ENCODE results near the gene ZDHHC22. TPM values are rescaled to one million over a fixed set of nuclear protein-coding genes. Genes with fewer than 3 reads are reported as not detected.

The ZDHHC22 gene
- total and polyA plus RNA-seq, 4 donors: 5.6 to 47.3 (median 28.4) TPM

DNA sequence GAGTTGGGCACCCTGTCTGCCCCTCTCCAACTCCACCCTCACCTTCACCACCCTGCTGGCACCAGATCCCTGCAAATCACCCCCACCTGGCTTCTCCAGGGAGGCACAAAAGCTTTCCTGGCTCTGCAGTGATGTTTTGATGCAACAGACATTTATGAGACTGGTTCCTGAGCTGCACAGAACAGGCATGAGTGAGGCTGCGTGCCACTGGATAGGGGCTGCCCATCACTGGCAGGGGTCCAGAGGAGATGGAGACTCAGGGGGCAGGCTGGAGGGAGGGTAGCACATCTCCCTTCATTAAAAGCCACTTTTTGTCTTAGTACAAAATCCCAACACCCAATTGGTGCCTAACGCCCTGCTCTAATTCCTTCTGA lies 17.3 kb upstream of the ZDHHC22 start:
- no peaks in the 10 kb centered on the region for H3K36me3 ChIP-seq (ENCODE audit: control insufficient read depth, insufficient read depth, low read length)
- peaks cover 24% of the 10 kb centered on the region for H3K4me1 ChIP-seq (ENCODE audit: control insufficient read depth, insufficient read depth, low read length)
- no CpG with 5 or more reads among the region's 2 CpGs for WGBS (ENCODE audit: insufficient coverage)
- no peaks in the 10 kb centered on the region for H3K9me3 ChIP-seq (ENCODE audit: control insufficient read depth, insufficient read depth, low read length)
- H3K27me3 ChIP-seq (ENCODE audit: control insufficient read depth, insufficient read depth, low read length): no peaks in the 10 kb centered on the region
- no peak overlapping the region for H3K4me3 ChIP-seq (ENCODE audit: low read depth, low read length)
- peak in 2 of 6 donors; percentile 50 to 85 for DNase-seq (ENCODE audit: low read depth in 4 of 6, low spot score in 6 of 6)
- peak overlapping the region; percentile 42 for H3K27ac ChIP-seq (ENCODE audit: low read depth, low read length)

DNA sequence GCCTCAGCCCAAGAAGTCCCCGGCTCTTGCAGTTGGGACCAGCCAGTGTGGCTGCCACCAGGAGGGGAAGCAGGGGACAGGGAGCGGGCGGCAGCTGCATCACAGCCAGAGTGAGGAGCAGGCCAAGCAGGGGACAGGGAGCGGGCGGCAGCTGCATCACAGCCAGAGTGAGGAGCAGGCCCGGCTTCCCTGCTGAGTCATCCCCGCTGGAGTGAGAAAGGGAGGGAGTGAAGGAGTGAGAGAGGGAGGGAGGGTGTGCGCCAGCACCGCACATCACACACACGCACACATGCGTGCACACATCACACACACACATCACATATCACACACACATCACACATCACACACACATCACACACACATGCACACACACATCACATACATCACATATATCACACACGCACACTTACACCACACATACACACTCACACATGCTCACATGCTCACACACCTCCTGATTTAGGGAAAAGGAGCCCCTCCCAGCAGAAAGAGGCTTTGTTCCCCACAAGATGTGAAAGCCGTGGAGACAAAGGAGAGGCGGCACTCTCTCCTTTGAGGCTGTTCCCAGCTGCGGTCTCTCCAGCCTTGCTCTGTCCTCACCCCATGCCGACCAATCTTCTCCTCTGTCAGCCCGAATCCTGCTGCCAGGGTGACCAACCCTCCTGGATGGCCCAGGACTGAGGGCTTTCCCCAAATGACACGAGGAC lies 16.7 kb upstream of the ZDHHC22 start:
- Histone ChIP-seq H3K27me3 (ENCODE audit: control insufficient read depth, insufficient read depth, low read length) (no peaks in the 10 kb centered on the region), H3K4me1 (ENCODE audit: control insufficient read depth, insufficient read depth, low read length) (peaks cover 24% of the 10 kb centered on the region), H3K27ac (ENCODE audit: low read depth, low read length) (peak overlapping the region; percentile 47), H3K36me3 (ENCODE audit: control insufficient read depth, insufficient read depth, low read length) (no peaks in the 10 kb centered on the region), H3K9me3 (ENCODE audit: control insufficient read depth, insufficient read depth, low read length) (no peaks in the 10 kb centered on the region), H3K4me3 (ENCODE audit: low read depth, low read length) (no peak overlapping the region)
- DNase-seq (ENCODE audit: low read depth in 4 of 6, low spot score in 6 of 6): peak in 3 of 6 donors; percentile 76 to 96 (median 80)
- 6% methylated on average over 16 of the region's 18 CpGs for WGBS (ENCODE audit: insufficient coverage)

DNA sequence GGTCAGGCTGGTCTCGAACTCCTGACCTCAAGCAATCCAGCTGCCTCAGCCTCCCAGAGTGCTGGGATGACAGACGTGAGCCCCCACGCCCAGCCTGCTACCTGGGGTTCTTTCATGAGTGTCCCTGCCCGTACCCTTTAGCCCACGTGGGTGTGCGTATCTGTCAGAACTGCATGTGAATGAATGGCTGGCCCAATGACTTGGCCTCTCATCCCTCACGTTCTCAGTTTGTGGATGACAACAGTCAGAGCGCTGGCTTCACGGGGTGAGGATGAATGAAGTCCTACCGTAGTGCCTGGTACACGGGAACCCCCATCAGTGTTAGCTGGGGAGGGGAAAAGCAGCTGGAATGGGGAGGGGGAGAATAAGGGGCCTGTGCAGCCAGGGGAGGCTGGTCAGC lies 16.1 kb upstream of the ZDHHC22 start:
- Histone ChIP-seq H3K9me3 (ENCODE audit: control insufficient read depth, insufficient read depth, low read length) (no peaks in the 10 kb centered on the region), H3K4me3 (ENCODE audit: low read depth, low read length) (no peak overlapping the region), H3K4me1 (ENCODE audit: control insufficient read depth, insufficient read depth, low read length) (peaks cover 24% of the 10 kb centered on the region), H3K27me3 (ENCODE audit: control insufficient read depth, insufficient read depth, low read length) (no peaks in the 10 kb centered on the region), H3K27ac (ENCODE audit: low read depth, low read length) (peak overlapping the region; percentile 47), H3K36me3 (ENCODE audit: control insufficient read depth, insufficient read depth, low read length) (no peaks in the 10 kb centered on the region)
- no peak for DNase-seq (ENCODE audit: low read depth in 4 of 6, low spot score in 6 of 6)
- 43% methylated on average over 10 of the region's 11 CpGs for WGBS (ENCODE audit: insufficient coverage)

DNA sequence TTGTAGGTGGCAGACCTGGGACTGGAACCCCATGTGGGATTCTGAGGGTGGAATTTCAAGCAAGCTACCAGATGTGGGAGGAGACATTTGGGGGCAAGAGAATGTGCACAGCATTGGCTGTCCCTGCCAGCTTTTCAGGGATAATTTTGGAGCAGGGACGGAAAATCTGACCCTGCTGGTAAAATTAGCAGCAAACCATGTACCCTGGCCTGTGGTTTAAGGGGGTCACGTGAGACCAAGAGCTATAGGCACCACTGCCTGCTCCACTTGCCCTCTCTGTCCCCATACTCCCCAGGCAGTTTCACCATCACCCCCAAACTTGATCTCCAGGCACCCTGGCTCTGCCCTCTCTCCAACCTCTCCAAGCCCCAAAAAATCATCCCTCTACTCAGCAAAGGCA lies 13.5 kb upstream of the ZDHHC22 start:
- WGBS (ENCODE audit: insufficient coverage): 69% methylated on average over 2 of the region's 2 CpGs
- no peak for DNase-seq (ENCODE audit: low read depth in 4 of 6, low spot score in 6 of 6)

DNA sequence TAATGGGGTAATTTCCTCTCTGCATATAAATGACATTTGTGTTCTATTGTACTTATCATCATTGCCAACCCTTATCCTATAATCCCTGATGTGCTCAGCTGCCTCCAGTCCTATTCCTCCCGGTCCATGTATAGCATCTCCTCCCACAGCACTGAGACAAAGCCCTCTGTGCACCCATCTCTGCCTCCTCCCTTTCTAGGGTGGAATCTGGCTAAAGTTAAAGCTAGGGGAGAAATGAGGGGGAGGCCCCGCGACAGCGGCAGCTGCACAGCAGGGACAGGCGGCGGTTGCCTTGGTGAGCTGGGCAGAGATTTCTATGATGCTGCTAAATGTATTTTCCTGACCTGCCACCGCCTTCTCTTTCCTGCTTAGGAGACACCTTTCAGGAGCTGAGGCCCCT lies 12.8 kb upstream of the ZDHHC22 start:
- Histone ChIP-seq H3K27me3 (ENCODE audit: control insufficient read depth, insufficient read depth, low read length) (no peaks in the 10 kb centered on the region), H3K4me3 (ENCODE audit: low read depth, low read length) (no peak overlapping the region), H3K36me3 (ENCODE audit: control insufficient read depth, insufficient read depth, low read length) (no peaks in the 10 kb centered on the region), H3K9me3 (ENCODE audit: control insufficient read depth, insufficient read depth, low read length) (no peaks in the 10 kb centered on the region), H3K27ac (ENCODE audit: low read depth, low read length) (no peak overlapping the region), H3K4me1 (ENCODE audit: control insufficient read depth, insufficient read depth, low read length) (peaks cover 30% of the 10 kb centered on the region)
- 12% methylated on average over 3 of the region's 7 CpGs for WGBS (ENCODE audit: insufficient coverage)
- DNase-seq (ENCODE audit: low read depth in 4 of 6, low spot score in 6 of 6): peak in 1 of 6 donors; percentile 69

More for the DNA sequence above, 13.5 kb upstream of the ZDHHC22 start:
- Histone ChIP-seq H3K36me3 (ENCODE audit: control insufficient read depth, insufficient read depth, low read length) (no peaks in the 10 kb centered on the region), H3K4me3 (ENCODE audit: low read depth, low read length) (no peak overlapping the region), H3K4me1 (ENCODE audit: control insufficient read depth, insufficient read depth, low read length) (peaks cover 30% of the 10 kb centered on the region), H3K9me3 (ENCODE audit: control insufficient read depth, insufficient read depth, low read length) (no peaks in the 10 kb centered on the region), H3K27ac (ENCODE audit: low read depth, low read length) (no peak overlapping the region), H3K27me3 (ENCODE audit: control insufficient read depth, insufficient read depth, low read length) (no peaks in the 10 kb centered on the region)

DNA sequence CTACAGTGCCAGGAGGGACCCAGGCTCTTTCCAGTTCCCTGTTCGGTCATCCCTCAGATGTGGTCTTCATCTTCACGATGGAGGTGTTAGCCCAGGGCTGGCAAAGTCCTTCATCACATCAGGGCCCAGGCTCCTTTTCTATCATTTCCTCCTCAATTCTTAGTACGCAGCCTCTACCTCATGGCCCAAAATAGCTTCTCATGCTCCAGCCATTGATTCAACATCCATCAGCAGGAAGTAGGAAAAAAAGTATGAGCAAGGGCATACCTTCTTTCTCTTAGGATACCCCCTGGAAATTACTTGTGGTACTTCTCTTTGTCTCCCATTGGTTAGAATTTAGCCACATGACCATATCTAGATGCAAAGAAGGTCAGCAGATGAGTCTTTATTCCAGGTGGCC lies 12.2 kb upstream of the ZDHHC22 start:
- no peak for DNase-seq (ENCODE audit: low read depth in 4 of 6, low spot score in 6 of 6)
- WGBS (ENCODE audit: insufficient coverage): 83% methylated on average over 2 of the region's 3 CpGs
- H3K27ac ChIP-seq (ENCODE audit: low read depth, low read length): no peak overlapping the region
- no peaks in the 10 kb centered on the region for H3K27me3 ChIP-seq (ENCODE audit: control insufficient read depth, insufficient read depth, low read length)
- no peak overlapping the region for H3K4me3 ChIP-seq (ENCODE audit: low read depth, low read length)
- H3K36me3 ChIP-seq (ENCODE audit: control insufficient read depth, insufficient read depth, low read length): no peaks in the 10 kb centered on the region
- peaks cover 26% of the 10 kb centered on the region for H3K4me1 ChIP-seq (ENCODE audit: control insufficient read depth, insufficient read depth, low read length)
- H3K9me3 ChIP-seq (ENCODE audit: control insufficient read depth, insufficient read depth, low read length): no peaks in the 10 kb centered on the region

DNA sequence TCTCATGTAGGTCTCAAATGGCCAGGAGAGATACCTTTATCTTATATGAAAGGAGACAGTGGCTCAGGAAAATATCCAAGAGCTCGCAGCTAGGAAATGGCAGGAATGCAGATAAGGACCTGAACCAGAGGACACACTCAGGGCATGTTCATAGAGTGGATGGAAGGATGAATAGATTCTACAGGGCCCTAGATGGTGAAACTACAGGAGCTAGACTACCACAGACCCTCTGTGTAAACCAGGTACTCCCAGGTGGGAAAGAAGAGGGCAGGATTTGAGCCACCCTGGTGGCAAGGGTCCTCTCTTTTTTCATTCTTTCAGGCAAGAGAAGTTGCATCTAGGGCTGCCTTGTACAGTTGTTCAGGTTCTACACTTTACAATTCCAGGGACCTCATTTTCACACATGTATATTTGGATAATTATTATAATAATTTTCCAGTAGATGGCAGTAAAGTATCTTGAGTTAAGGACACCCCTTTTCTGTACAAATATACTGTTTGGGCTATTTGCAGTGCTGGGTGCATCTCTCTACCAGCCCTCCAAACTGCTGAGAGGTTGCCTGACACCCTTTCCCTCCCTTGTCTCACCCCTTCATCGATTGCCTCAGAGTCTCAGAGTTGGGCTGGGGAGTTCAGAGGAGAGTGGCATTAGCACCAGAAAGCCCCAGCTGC lies 10.5 kb upstream of the ZDHHC22 start:
- no peaks in the 10 kb centered on the region for H3K27me3 ChIP-seq (ENCODE audit: control insufficient read depth, insufficient read depth, low read length)
- no peak overlapping the region for H3K4me3 ChIP-seq (ENCODE audit: low read depth, low read length)
- no peak overlapping the region for H3K27ac ChIP-seq (ENCODE audit: low read depth, low read length)
- H3K9me3 ChIP-seq (ENCODE audit: control insufficient read depth, insufficient read depth, low read length): no peaks in the 10 kb centered on the region
- DNase-seq (ENCODE audit: low read depth in 4 of 6, low spot score in 6 of 6): peak in 1 of 6 donors; percentile 76
- WGBS (ENCODE audit: insufficient coverage): 80% methylated on average over 1 of the region's 2 CpGs
- no peaks in the 10 kb centered on the region for H3K36me3 ChIP-seq (ENCODE audit: control insufficient read depth, insufficient read depth, low read length)
- peaks cover 11% of the 10 kb centered on the region for H3K4me1 ChIP-seq (ENCODE audit: control insufficient read depth, insufficient read depth, low read length)

DNA sequence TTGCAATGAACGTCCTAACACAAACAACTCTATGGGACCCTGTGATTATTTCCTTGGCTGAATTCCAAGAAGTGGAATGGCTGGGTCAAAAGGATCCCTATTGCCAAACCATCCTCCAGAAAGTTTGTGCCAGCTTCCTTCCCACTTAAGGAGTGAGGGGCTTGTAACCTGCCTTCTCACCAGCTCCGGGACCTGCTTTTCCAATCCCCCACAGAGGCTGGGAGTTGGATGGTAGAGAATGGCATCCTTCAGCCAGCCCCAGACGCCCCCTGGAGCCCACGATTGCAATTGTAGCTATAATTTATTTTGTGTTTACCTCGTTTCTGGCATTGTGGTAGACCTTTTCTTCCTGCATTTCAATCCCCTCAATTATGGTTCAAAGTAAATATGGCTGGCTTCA lies 9.7 kb upstream of the ZDHHC22 start:
- Histone ChIP-seq H3K36me3 (ENCODE audit: control insufficient read depth, insufficient read depth, low read length) (no peaks in the 10 kb centered on the region), H3K9me3 (ENCODE audit: control insufficient read depth, insufficient read depth, low read length) (no peaks in the 10 kb centered on the region), H3K27me3 (ENCODE audit: control insufficient read depth, insufficient read depth, low read length) (no peaks in the 10 kb centered on the region), H3K27ac (ENCODE audit: low read depth, low read length) (no peak overlapping the region), H3K4me1 (ENCODE audit: control insufficient read depth, insufficient read depth, low read length) (peaks cover 15% of the 10 kb centered on the region), H3K4me3 (ENCODE audit: low read depth, low read length) (no peak overlapping the region)
- WGBS (ENCODE audit: insufficient coverage): no CpG with 5 or more reads among the region's 5 CpGs
- peak in 1 of 6 donors; percentile 76 for DNase-seq (ENCODE audit: low read depth in 4 of 6, low spot score in 6 of 6)

DNA sequence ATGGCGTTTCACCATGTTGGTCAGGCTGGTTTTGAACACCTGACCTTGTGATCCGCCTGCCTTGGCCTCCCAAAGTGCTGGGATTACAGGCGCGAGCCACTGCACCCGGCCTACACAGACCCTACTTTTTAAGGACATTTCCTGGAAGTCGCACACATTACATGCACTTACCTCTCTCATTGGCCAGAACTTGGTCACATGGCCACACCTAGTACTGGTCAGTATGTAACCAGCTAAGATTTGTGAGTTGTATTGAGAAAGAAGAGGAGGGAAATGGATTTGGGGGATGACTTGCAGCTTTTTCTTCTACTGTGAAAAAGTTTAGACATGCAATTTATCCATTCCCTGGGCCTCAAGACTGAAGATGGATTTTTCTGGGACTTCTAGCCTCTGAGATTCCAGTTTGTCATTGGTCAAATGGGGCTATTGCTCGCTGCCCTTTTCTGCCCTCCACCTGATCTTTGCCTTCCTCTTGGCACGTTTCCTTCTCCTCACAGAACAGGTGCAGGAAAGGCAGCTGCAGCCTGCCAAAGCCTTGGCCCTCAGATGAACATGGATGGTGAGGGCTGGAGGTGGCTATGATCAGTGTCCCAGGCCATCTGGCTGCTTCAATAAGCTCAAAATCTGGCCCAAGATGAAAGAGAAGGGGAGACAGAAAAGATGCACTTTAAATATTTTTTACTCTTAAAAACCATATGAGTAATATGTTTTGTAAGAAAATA lies 7.1 kb upstream of the ZDHHC22 start:
- Histone ChIP-seq H3K9me3 (ENCODE audit: control insufficient read depth, insufficient read depth, low read length) (no peaks in the 10 kb centered on the region), H3K36me3 (ENCODE audit: control insufficient read depth, insufficient read depth, low read length) (no peaks in the 10 kb centered on the region), H3K27ac (ENCODE audit: low read depth, low read length) (no peak overlapping the region), H3K4me1 (ENCODE audit: control insufficient read depth, insufficient read depth, low read length) (peaks cover 14% of the 10 kb centered on the region), H3K27me3 (ENCODE audit: control insufficient read depth, insufficient read depth, low read length) (no peaks in the 10 kb centered on the region), H3K4me3 (ENCODE audit: low read depth, low read length) (no peak overlapping the region)
- DNase-seq (ENCODE audit: low read depth in 4 of 6, low spot score in 6 of 6): peak in 1 of 6 donors; percentile 26
- WGBS (ENCODE audit: insufficient coverage): 91% methylated on average over 5 of the region's 8 CpGs

All from spinal cord (tissue), 10 donors.